Natural killer cell (primary cell): Measurements from ENCODE around the gene ANAPC4. TPM values are rescaled to one million over a fixed set of nuclear protein-coding genes. Genes with fewer than 3 reads are reported as not detected.

Experiments used
- ATAC-seq, 3 donors: fragments of 150-1000 bp in 2 of 3; fragments of 200-7000 bp in 1 of 3; cut with Tn5 transposase; 1 replicate in 1 of 3; 2 replicates in 2 of 3; pipeline ENCODE4 v1.10.0; 2021; ENCODE audit warnings: mild to moderate bottlenecking in 2 of 3, moderate library complexity in 2 of 3
- DNase-seq, 2 donors: peaks; one replicate each; pipeline versions ENCODE4 v3.0.0 to v3.0.0-alpha.2; 2013 to 2021; ENCODE audit warnings: mixed read lengths in 1 of 2
- H3K27ac ChIP-seq: one replicate; pipeline ENCODE4 v1.5.1; 2013; ENCODE audit warnings: mild to moderate bottlenecking, low read length
- H3K27me3 ChIP-seq: one replicate; pipeline ENCODE4 v1.6.1; 2013; ENCODE audit warnings: low read length; ENCODE audit not compliant: control insufficient read depth, insufficient read depth
- H3K36me3 ChIP-seq: one replicate; pipeline ENCODE4 v1.6.1; 2013; ENCODE audit warnings: low read length; ENCODE audit not compliant: control insufficient read depth, insufficient read depth
- H3K4me1 ChIP-seq: one replicate; pipeline ENCODE4 v1.6.1; 2013; ENCODE audit warnings: low read length; ENCODE audit not compliant: control insufficient read depth, insufficient read depth
- H3K4me3 ChIP-seq: one replicate; pipeline ENCODE4 v1.5.1; 2013; ENCODE audit warnings: low read length
- H3K9me3 ChIP-seq: one replicate; pipeline ENCODE4 v1.6.1; 2013; ENCODE audit warnings: low read length; ENCODE audit not compliant: control insufficient read depth, insufficient read depth
- H3K27ac Mint-ChIP-seq, 2 donors: one replicate each; pipeline ENCODE4 v1.8.0; 2022; ENCODE audit warnings: mild to moderate bottlenecking in 2 of 2, mixed read lengths in 2 of 2, moderate library complexity in 1 of 2
- H3K27me3 Mint-ChIP-seq, 2 donors: one replicate each; pipeline ENCODE4 v1.8.0; 2022; ENCODE audit warnings: low read depth in 2 of 2, mixed read lengths in 2 of 2
- H3K36me3 Mint-ChIP-seq: one replicate; pipeline ENCODE4 v1.8.0; 2022; ENCODE audit warnings: mixed read lengths
- H3K4me1 Mint-ChIP-seq, 2 donors: one replicate each; pipeline ENCODE4 v1.8.0; 2022; ENCODE audit warnings: mixed read lengths in 2 of 2
- H3K4me3 Mint-ChIP-seq: one replicate; pipeline ENCODE4 v1.8.0; 2022; ENCODE audit warnings: mild to moderate bottlenecking, moderate library complexity, mixed read lengths
- H3K9me3 Mint-ChIP-seq, 2 donors: one replicate each; pipeline ENCODE4 v1.8.0; 2022; ENCODE audit warnings: mixed read lengths in 2 of 2
- CTCF ChIP-seq: fragments of 200-600 bp; IDR thresholded peaks from one replicate; pipeline ENCODE4 v1.8.0; 2022; ENCODE audit warnings: antibody characterized with exemption
- WGBS: methylation state at CpG from one replicate; pipeline ENCODE4 v1.1.7; 2013; ENCODE audit warnings: missing lambda C conversion rate; ENCODE audit not compliant: insufficient coverage; 5-methylcytosine and 5-hydroxymethylcytosine counted together
- intact Hi-C: fragments of 100-400 bp; cut with micrococcal nuclease; formaldehyde crosslinking; loops from one replicate; pipeline ENCODE4 v1.14.2; 2022
- total RNA-seq, 4 donors: library from RNA; stranded (reverse); fragments of 120-200 nt in 1 of 4; gene quantifications; one replicate each; pipeline versions ENCODE4 v1.2.3 to v1.2.4, GENCODE V29; 2013 to 2022

ANAPC4 gene
- total RNA-seq, 3 donors from 2014 or later (not counting 1 experiment from before 2014, with no cell fraction given), result 42.0 to 51.3 (median 49.5) TPM

DNA sequence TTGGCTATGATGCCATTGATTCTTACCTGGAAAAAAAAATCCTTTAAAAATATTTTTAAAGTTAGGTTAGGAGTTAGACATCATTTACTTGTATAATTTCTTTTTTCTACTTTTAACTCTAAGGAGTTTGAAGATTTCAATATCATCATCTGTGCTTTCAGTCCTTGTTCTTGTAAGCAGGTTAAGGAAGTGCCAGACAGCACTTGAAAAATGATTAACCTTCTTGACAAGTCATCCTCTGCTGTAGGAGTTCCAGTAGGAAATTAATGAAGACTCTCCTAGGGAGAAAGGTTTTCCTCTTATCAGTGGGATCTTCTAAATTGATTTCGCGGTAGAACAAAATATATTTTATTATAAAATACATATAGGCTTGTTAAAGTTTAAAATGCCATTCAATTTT, 29.1 kb upstream of the ANAPC4 start:
- Mint-ChIP-seq H3K36me3 (no peaks in the 10 kb centered on the region), H3K4me1 (no peaks in the 10 kb centered on the region), H3K4me3 (no peak overlapping the region), H3K9me3 (no peaks in the 10 kb centered on the region), H3K27ac (no peak overlapping the region), H3K27me3 (no peaks in the 10 kb centered on the region)
- H3K4me3 ChIP-seq, result no peak overlapping the region
- no peaks in the 10 kb centered on the region for H3K4me1 ChIP-seq
- H3K27ac ChIP-seq, result no peak overlapping the region
- intact Hi-C loops, result no loop called here
- H3K27me3 ChIP-seq, result no peaks in the 10 kb centered on the region
- ATAC-seq, result no peak
- no peak for TF ChIP-seq CTCF
- no peak for DNase-seq
- peaks cover 5% of the 10 kb centered on the region for H3K36me3 ChIP-seq
- H3K9me3 ChIP-seq, result no peaks in the 10 kb centered on the region
- whole genome bisulfite sequencing, result no CpG with 5 or more reads among the region's 2 CpGs

DNA sequence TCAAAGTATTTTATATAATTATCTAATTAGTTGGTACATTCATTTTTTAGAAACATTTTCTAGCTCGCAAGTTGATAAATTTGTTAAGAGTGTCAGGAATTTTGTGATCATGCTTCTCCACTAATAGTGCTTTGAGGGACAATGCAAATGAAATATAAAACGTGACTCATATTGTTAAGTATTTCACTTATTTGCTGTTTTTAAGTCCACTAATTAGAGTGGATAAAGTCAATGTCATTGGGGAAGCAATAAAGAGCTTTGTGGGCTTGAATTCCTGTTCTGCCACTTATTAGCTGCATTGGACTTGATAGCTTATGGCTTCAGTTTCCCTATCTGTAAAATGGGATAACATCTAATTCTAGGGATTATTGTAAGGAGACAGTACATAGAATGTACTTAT, 26.5 kb upstream of the ANAPC4 start:
- H3K36me3 ChIP-seq, result peaks cover 5% of the 10 kb centered on the region
- Mint-ChIP-seq H3K9me3 (no peaks in the 10 kb centered on the region), H3K4me1 (no peaks in the 10 kb centered on the region), H3K36me3 (no peaks in the 10 kb centered on the region), H3K27me3 (no peaks in the 10 kb centered on the region), H3K27ac (no peak overlapping the region), H3K4me3 (no peak overlapping the region)
- no peak overlapping the region for H3K4me3 ChIP-seq
- no peaks in the 10 kb centered on the region for H3K27me3 ChIP-seq
- H3K27ac ChIP-seq, result no peak overlapping the region
- no peak for TF ChIP-seq CTCF
- H3K9me3 ChIP-seq, result no peaks in the 10 kb centered on the region
- intact Hi-C loops, result no loop called here
- no peaks in the 10 kb centered on the region for H3K4me1 ChIP-seq
- 83% methylated on average over 2 of the region's 2 CpGs for WGBS
- no peak for DNase-seq
- ATAC-seq, result no peak

GRCh38 chr4:25351777-25352416, 25.2 kb upstream of the ANAPC4 start:
- WGBS, result 97% methylated on average over 3 of the region's 4 CpGs
- no peak overlapping the region for H3K4me3 ChIP-seq
- intact Hi-C loops, result no loop called here
- no peaks in the 10 kb centered on the region for H3K27me3 Mint-ChIP-seq
- no peaks in the 10 kb centered on the region for H3K9me3 ChIP-seq
- H3K27me3 ChIP-seq, result no peaks in the 10 kb centered on the region
- peaks cover 5% of the 10 kb centered on the region for H3K36me3 ChIP-seq
- ATAC-seq (no peak), DNase-seq (no peak)
- no peaks in the 10 kb centered on the region for H3K4me1 ChIP-seq
- H3K27ac Mint-ChIP-seq, result no peak overlapping the region
- no peaks in the 10 kb centered on the region for H3K4me1 Mint-ChIP-seq
- no peak overlapping the region for H3K27ac ChIP-seq
- no peaks in the 10 kb centered on the region for H3K36me3 Mint-ChIP-seq
- H3K4me3 Mint-ChIP-seq, result no peak overlapping the region
- TF ChIP-seq CTCF, result no peak
- no peaks in the 10 kb centered on the region for H3K9me3 Mint-ChIP-seq

- intact Hi-C loops, result no loop called here
- DNase-seq (no peak), ATAC-seq (no peak)
- Histone ChIP-seq H3K36me3 (peaks cover 5% of the 10 kb centered on the region), H3K27ac (no peak overlapping the region), H3K4me3 (no peak overlapping the region), H3K4me1 (no peaks in the 10 kb centered on the region), H3K27me3 (no peaks in the 10 kb centered on the region), H3K9me3 (no peaks in the 10 kb centered on the region)
- H3K4me1 Mint-ChIP-seq, result no peaks in the 10 kb centered on the region
- H3K27ac Mint-ChIP-seq, result no peak overlapping the region
- H3K27me3 Mint-ChIP-seq, result no peaks in the 10 kb centered on the region
- no peak for TF ChIP-seq CTCF
- H3K4me3 Mint-ChIP-seq, result no peak overlapping the region
- 100% methylated on average over 1 of the region's 2 CpGs for WGBS
- H3K36me3 Mint-ChIP-seq, result no peaks in the 10 kb centered on the region
- H3K9me3 Mint-ChIP-seq, result no peaks in the 10 kb centered on the region
Observed at GRCh38 chr4:25356068-25356467, 21.0 kb upstream of the ANAPC4 start.
